Frontal cortex (tissue), 1 donor: ENCODE measurements around the gene CFAP126. TPM values are rescaled to one million over a fixed set of nuclear protein-coding genes. Genes with fewer than 3 reads are reported as not detected.

Experiments used
- small RNA-seq: library from RNA; depleted of rRNA; stranded (forward); fragments of <200 nt; gene quantifications from one replicate; pipeline ENCODE3, GENCODE V24; 2014
- total RNA-seq: library from RNA; depleted of rRNA; stranded (reverse); fragments of >200 nt; gene quantifications from one replicate; pipeline ENCODE4 v1.2.3, GENCODE V29; 2014

Gene CFAP126
- total RNA-seq, 1 donor from 2014 or later, result not detected

Small RNA genes lying within 50 kb of the gene (small RNA-seq; reads per million reads assigned to genes)
- gene AL592295.2 (not detected), gene RNU6-481P (not detected)

Other genes with a start within 250 kb of the CFAP126 start
- gene PFDN2, start 249.8 kb downstream of the CFAP126 start, total RNA-seq, result 53.8 TPM
- 14.7 TPM for gene NIT1, start 249.8 kb downstream of the CFAP126 start, total RNA-seq
- 21.6 TPM for gene DEDD, start 235.2 kb downstream of the CFAP126 start, total RNA-seq
- 138 TPM for gene UFC1, start 213.9 kb downstream of the CFAP126 start, total RNA-seq
- 8.2 TPM for gene USP21, start 208.4 kb downstream of the CFAP126 start, total RNA-seq
- 26.5 TPM for gene PPOX, start 201.4 kb downstream of the CFAP126 start, total RNA-seq
- 16.3 TPM for gene B4GALT3, start 190.4 kb downstream of the CFAP126 start, total RNA-seq
- 0.41 TPM for gene ADAMTS4, start 168.8 kb downstream of the CFAP126 start, total RNA-seq
- 143 TPM for gene NDUFS2, start 165.5 kb downstream of the CFAP126 start, total RNA-seq
- 2.0 TPM for gene FCER1G, start 152.6 kb downstream of the CFAP126 start, total RNA-seq
- not detected for gene APOA2, start 144.2 kb downstream of the CFAP126 start, total RNA-seq
- gene TOMM40L, start 141.8 kb downstream of the CFAP126 start, total RNA-seq, result 22.4 TPM
- not detected for gene NR1I3, start 129.7 kb downstream of the CFAP126 start, total RNA-seq
- 6.9 TPM for gene PCP4L1, start 109.1 kb downstream of the CFAP126 start, total RNA-seq
- gene MPZ, start 57.9 kb downstream of the CFAP126 start, total RNA-seq, result 1.6 TPM
- 14.7 TPM for gene SDHC, start 53.5 kb downstream of the CFAP126 start, total RNA-seq
- gene FCGR2A, start 137.6 kb upstream of the CFAP126 start, total RNA-seq, result 6.5 TPM
- gene HSPA6, start 156.7 kb upstream of the CFAP126 start, total RNA-seq, result 0.82 TPM
- 2.9 TPM for gene FCGR3A, start 181.9 kb upstream of the CFAP126 start, total RNA-seq